Measurements from ENCODE around the gene MIB1. TPM values are rescaled to one million over a fixed set of nuclear protein-coding genes. Genes with fewer than 3 reads are reported as not detected.
A peak's percentile ranks its signal among the peaks of the same experiment; 100 is the strongest.

MIB1 gene
- total and polyA plus RNA-seq, 10 of the 15 experiments (the other 5 are each of a cell fraction or from before 2014, with no cell fraction given): 2.3 to 27.5 (median 10.4) TPM

DNA sequence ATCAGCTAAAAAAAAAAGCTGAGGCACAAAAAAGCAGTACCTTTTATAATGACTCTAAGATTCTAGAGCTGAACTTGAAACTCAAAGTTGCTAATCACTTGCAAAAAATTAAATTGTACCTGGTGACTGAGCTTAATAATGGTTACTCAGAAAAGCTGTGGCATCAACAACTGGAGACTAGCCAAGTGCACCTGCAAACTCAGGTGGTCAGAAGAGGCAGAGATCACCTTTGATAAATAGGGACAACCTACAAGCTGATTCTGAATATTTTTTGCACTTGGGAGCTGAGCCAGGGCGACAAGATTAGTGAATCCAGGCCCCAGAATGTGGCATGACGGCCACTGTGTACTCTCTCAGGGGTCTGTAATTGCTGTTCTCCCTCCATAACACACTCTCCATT, 39.0 kb upstream of the MIB1 start (continued):
- no peak for TF ChIP-seq MTA3 (IDR thresholded peaks at IDR 0.05; ENCODE audit: borderline replicate concordance, low read length)
- TF ChIP-seq NFXL1 (IDR thresholded peaks at IDR 0.05; ENCODE audit: borderline replicate concordance): no peak
- TF ChIP-seq NR2C2 (IDR thresholded peaks at IDR 0.05; ENCODE audit: borderline replicate concordance, control insufficient read depth, insufficient read length, low read depth): no peak
- TF ChIP-seq STAT3 (IDR thresholded peaks at IDR 0.05; ENCODE audit: low read depth, low read length): no peak
- TF ChIP-seq SUPT20H (IDR thresholded peaks at IDR 0.05; ENCODE audit: borderline replicate concordance, control insufficient read depth, low read depth, low read length): no peak
- TF ChIP-seq ZSCAN29 (IDR thresholded peaks at IDR 0.05): no peak
- no peak for TF ChIP-seq ASH2L (IDR thresholded peaks at IDR 0.05; ENCODE audit: borderline replicate concordance, low read depth)

DNA sequence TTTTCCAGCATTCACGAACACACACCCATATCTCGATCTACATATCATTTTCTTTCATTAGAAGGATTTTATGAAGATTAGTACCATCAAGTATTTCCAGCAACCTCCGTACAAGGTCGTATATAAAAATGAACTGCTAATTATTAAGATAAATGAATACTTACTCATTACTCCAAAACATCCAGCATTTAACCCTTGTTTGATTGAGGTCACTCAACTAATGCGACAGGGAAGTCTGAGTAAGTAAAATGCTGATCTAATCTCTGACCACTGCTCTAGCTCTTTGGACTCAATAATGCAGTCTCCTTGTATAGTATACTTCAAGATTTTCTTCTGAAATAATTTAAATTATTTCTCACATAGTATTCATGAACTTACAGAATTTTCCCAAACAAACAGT, 38.0 kb upstream of the MIB1 start:
- Histone ChIP-seq H3K36me3 (ENCODE audit: control insufficient read depth in 2 of 2, insufficient read depth in 2 of 2, low read length in 1 of 2) (0 out of 4 replicates have a peak, but pooled peaks cover 0 to 3% of the 10 kb centered on the region in 2 experiments), H3K9me3 (replicated peaks; ENCODE audit: control insufficient read depth, insufficient read depth, low read length) (no peaks in the 10 kb centered on the region; the same call in 2 of the 3 replicates), H3K4me1 (ENCODE audit: control insufficient read depth, insufficient read depth, low read length) (no peaks in the 10 kb centered on the region), H3K9ac (ENCODE audit: control insufficient read depth, insufficient read depth, low read length) (no peak overlapping the region), H3K4me2 (ENCODE audit: control insufficient read depth, insufficient read depth) (peak overlapping the region; percentile 91), H4K20me1 (ENCODE audit: control insufficient read depth, insufficient read depth) (no peaks in the 10 kb centered on the region), H2AFZ (ENCODE audit: control insufficient read depth, low read depth, low read length) (no peak overlapping the region), H3K79me2 (ENCODE audit: control insufficient read depth, insufficient read depth, low read length) (peaks cover 14% of the 10 kb centered on the region), H3K27ac (ENCODE audit: control insufficient read depth, insufficient read depth) (no peak overlapping the region), H3K27me3 (replicated peaks in 1 of 2; ENCODE audit: control insufficient read depth in 2 of 2, insufficient read depth in 2 of 2, low read length in 1 of 2) (no peaks in the 10 kb centered on the region), H3K4me3 (peak overlapping the region; percentile 76; the same call in 1 of the 2 replicates)
- FAIRE-seq: no peak
- RAD21 ChIA-PET (ENCODE audit: unreplicated experiment): interaction anchor here (1.0 to 2.9 kb wide), 4 partner anchors 17 to 966 kb away, joined by 3 to 12 read pairs (median 8); partner anchors contain the start of gene MIB1
- intact Hi-C loops (cut with micrococcal nuclease; ENCODE audit: unreplicated experiment) (no loop called here), in situ Hi-C loops (cut with MboI) (no loop called here)
- CTCF ChIA-PET: interaction anchor here (1.3 to 2.6 kb wide), 3 partner anchors 10 to 102 kb away, joined by 3 to 9 read pairs (median 6); partner anchors contain the start of genes ESCO1 and SNRPD1
- BruUV-seq (replicated peaks): no TSS peak
- 98% methylated on average over 5 of the region's 5 CpGs for WGBS (ENCODE audit: insufficient coverage, insufficient replicate concordance, low lambda C conversion rate, missing lambda C conversion rate)
- no peak for TF ChIP-seq BMI1 (IDR thresholded peaks at IDR 0.05; ENCODE audit: borderline replicate concordance)
- no peak for TF ChIP-seq ZNF622 (IDR thresholded peaks at IDR 0.05)
- TF ChIP-seq RCOR1 (conservative IDR thresholded peaks at IDR 0.05; ENCODE audit: low read depth, low read length): no peak
- TF ChIP-seq, protein P1, sequence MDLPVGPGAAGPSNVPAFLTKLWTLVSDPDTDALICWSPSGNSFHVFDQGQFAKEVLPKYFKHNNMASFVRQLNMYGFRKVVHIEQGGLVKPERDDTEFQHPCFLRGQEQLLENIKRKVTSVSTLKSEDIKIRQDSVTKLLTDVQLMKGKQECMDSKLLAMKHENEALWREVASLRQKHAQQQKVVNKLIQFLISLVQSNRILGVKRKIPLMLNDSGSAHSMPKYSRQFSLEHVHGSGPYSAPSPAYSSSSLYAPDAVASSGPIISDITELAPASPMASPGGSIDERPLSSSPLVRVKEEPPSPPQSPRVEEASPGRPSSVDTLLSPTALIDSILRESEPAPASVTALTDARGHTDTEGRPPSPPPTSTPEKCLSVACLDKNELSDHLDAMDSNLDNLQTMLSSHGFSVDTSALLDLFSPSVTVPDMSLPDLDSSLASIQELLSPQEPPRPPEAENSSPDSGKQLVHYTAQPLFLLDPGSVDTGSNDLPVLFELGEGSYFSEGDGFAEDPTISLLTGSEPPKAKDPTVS (IDR thresholded peaks at IDR 0.05; ENCODE audit: low read depth, low read length): no peak
- no peak for TF ChIP-seq SREBF2 (IDR thresholded peaks at IDR 0.05; ENCODE audit: low read length)
- DNase-seq (ENCODE audit: low read depth, low spot score): no peak
- no peak for ATAC-seq
- POLR2A ChIA-PET: interaction anchor here (1.5 kb wide), 1 partner anchor 20 kb away, joined by 4 read pairs; no protein-coding TSS in a partner anchor
- SMC1A ChIA-PET (ENCODE audit: uncharacterized antibody, unreplicated experiment): interaction anchor here (1.3 to 1.6 kb wide), 2 partner anchors 18 to 40 kb away, joined by 5 read pairs; no protein-coding TSS in a partner anchor
